GM12874 (cell line): ENCODE data around the gene FAM47E.

Experiments used
- CTCF ChIP-seq: IDR thresholded peaks from 2 replicates; pipeline ENCODE4 v1.5.1; 2011; ENCODE audit warnings: low read depth, mild to moderate bottlenecking, control low read depth, low read length, moderate library complexity; ENCODE audit not compliant: insufficient read depth

FAM47E gene

GRCh38 chr4:76310683-76311082 lies 59.2 kb downstream of the FAM47E start:
- TF ChIP-seq CTCF: no peak

DNA sequence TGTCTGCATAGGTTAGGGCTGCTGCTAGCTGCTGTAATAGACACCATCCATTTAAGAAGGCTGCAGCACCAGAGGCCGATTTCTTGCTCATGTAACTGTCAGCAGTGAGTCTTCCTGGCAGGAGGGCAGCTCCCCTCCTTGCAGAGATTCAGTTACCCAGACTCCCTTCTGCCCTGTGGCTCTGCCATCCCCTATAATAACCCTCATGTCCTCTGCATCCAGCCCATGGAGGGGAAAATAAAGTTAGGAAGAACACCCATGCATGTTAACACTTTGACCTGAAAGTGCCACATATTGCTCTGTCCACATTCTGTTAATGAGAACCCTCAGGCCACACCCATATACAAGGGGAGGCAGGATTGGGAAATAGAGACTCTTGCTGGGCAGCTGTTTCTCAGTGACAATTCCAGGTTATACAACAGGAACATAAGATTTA lies 60.4 kb downstream of the FAM47E start:
- TF ChIP-seq CTCF: no peak

DNA sequence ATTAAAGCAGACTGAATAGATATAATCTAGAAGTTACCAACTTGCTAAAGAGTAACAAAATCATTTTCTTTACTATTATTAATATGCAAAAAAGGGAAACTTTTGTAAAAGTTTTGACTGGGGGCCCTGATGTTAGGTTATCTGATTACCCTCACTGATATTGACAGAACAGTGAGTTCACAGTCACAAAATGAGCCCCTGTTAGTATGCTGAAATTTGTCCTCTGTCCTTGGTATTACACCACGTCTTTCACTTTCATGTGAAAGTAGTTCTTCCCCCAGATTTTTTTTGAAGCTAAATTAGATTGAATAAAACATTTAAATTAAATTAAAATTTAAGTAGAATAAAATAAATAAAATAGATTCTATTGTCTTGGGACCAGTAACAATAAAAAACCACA lies 60.9 kb downstream of the FAM47E start:
- TF ChIP-seq CTCF: no peak

- TF ChIP-seq CTCF: no peak
Measured at GRCh38 chr4:76313547-76313946, 62.0 kb downstream of the FAM47E start.

DNA sequence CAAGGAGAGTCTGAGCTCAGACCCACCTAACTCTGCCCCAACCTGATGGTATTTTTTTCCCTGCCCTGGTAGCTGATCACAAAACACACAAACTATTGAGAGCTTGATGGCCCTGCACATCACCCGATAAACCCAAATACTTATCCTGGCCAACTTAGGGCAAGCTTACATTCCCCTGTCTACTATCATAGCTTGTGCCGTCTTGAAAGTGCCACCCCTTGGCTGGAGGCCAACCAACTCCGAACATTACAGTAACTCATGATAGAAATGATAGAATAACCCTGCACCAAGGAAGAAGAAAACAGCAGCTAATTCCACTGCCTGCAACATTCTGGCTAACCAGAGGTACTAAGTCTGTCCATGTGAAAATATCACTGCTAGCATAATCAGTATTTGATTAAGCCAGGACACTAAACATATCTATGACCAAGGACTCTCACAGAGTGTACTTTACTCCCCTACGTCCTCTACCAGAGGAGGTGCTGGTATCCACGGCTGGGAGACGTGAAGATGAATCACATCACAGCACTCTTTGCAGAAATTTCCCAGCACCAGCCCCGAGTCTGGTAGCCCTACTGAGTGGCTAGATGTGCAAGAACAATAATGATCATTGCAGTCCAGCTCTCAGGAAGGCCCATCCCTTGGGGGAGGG lies 63.9 kb downstream of the FAM47E start:
- no peak for TF ChIP-seq CTCF

- no peak for TF ChIP-seq CTCF
Measured at GRCh38 chr4:76316131-76316530, 64.6 kb downstream of the FAM47E start.

DNA sequence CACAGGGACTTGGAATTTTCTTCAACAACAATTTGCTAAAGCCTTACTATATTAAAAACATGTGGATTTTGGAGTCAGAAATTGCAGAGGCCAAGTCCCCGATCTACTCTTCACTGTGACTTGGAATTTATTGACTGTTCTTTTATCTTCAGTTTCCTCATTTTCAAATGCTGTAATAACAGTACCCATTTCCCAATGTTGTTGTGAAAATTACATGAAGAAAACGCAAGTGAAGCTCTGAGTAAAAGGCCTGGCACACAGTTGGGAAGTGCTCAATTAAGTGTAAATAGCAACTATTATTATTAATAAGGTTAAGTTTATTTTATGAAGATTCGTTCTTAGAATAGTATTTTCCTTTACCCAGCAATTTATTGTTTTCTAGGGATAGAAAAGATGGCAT lies 70.7 kb downstream of the FAM47E start:
- TF ChIP-seq CTCF: no peak
